Measurements from ENCODE around the gene KRT222. TPM values are rescaled to one million over a fixed set of nuclear protein-coding genes. Genes with fewer than 3 reads are reported as not detected.
A peak's percentile ranks its signal among the peaks of the same experiment; 100 is the strongest.

The KRT222 gene
- total RNA-seq, 1 donor: not detected

DNA sequence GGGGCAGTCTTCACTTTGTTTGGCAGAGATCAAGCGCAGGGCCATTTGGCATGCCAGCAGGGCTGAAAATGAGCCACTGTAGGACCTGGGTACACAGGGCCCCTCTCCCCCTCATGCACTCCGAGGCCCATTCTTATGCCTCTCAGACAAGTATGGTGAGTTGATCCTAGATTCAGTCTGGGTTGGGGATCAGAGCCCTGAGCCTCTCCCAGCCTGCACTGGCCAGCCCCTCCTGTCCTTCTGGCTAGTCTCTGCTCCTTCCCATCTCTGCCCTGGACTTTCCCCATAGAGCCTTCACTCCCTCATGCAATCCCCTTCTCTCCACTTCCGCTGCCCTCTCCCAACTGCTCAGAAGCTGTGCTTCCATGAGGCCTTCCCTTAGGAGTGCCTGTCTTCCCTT lies 48.4 kb downstream of the KRT222 start:
- DNase-seq (ENCODE audit: low read depth in 2 of 3, low spot score in 2 of 3): no peak

DNA sequence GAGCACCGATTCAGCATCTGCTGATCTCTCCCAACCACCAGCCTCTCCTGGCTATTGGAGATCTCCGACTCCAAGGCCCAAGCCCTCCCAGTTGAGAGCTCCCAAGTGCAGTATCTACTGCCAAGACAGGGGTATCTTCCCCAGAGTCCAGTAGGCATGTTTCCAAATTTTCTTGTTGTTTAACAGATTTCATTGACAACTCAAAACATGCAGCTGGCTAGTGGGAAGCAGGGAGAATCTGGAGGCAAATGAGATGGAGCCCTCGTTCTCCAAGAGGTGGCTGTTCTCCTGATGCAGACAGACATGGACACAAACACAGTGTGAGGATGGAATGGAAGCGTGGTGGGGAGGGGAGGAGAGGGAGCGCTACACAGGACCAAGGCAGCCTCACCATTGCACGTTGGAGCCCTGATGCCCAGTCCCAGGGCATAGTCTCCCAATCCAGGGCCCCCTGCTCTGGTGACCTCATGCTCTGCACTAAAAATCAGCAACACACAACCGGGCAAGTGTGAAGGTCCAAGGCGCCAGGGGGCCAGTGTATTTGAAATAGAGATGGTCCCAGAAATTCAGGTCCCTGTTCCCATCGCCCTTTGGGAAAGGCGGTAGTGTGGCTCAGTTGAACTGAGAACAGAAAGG lies 49.0 kb downstream of the KRT222 start:
- DNase-seq (ENCODE audit: low read depth in 2 of 3, low spot score in 2 of 3): no peak

DNA sequence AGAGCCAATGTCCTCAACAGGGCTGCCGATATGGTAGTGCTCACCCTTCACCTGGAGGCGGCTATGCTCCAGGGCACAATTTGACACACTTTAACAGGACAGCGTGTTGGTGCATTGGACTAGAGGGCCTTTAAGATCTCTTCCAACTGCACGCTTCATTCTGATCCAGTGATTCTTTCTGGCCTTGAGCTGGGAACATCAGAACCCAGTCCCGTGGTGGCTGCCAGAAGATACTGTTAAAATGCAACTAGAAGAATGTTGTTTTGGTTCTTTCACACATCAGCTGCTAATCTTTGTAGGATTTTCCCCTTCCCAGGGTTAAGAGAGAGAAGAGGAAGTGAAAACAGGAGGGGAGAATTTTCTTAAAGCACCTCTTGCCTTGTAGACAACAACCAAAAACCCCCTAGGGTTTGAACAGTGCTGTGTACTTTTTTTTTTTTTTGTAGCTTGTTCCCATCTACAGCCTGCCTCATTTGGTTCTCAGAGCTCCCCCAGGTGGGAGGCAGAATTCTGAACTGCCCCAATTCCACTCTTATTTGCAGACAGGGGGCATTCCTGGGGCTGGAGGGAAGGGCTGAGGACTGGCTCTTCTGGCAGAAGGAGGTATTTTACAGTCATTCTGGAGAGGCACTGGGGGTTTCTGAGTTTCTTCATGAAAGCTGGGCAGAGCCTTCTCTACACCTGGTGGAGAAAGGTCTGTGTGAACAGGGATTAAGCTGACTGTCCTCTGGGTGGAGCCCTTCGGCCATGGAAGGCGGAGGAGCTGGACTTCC lies 49.7 kb downstream of the KRT222 start:
- peak in 2 of 3 donors; percentile 18 to 40 for DNase-seq (ENCODE audit: low read depth in 2 of 3, low spot score in 2 of 3)

DNA sequence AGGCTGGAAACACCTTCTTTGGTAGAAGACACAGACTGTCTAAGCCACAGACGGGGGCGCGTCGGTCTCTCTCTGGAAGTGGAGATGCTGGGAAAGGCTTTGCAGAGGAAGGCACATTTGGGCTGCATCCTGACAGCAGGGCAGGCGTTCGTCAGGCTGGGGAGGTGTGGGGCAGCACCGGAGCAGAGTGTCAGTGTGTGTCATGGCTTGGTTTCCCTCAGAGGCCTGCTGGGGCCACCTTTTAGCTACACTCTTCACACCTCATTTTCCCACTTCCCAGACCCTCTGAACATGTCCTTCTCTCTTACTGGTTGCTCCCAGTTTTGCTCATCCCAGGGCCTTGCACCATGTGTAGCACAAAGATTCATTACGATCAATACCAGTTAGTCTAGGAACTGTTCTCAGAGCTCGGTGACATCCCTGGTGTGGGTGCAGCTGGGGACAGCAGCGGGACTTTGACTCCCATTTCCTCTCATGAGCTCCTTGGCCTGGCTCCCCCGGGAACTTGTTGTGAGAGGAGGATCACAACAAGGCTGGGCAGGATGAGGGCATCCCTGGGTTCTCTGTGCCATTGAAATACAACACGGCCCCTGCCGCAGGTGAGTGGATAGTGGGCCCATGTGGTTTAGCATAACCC lies 50.4 kb downstream of the KRT222 start:
- no peak for DNase-seq (ENCODE audit: low read depth in 2 of 3, low spot score in 2 of 3)

DNA sequence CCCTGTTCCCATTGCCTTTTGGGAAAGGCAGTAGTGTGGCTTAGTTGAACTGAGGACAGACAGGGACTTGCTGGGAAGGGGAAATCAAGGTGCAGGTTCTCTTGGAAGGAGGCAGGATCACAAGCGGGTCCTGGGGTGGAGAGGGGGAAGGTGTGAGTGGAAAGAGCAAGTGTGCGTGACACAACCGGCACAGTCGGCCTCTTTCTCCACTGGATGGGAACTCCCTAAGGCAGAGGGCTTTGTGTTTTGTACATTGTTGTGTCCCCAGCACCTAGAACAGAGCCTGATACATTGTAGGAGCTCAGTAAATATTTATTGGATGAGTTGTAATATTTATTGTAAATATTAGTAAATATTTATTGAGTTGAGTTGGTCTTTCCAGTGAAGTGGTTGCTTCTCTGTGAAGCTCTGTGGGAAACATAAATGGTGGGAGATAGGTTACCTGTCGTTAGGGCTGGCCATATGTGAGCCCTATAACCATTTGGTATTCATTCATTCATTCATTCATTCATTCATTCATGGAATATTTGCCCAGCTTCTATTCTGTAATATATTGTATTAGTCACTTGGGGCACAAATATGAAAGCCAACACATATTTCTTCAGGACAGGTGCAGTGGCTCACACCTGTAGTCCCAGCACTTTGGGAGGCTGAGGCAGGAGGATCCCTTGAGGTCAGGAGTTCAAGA lies 51.4 kb downstream of the KRT222 start:
- DNase-seq (ENCODE audit: low read depth in 2 of 3, low spot score in 2 of 3): no peak

DNA sequence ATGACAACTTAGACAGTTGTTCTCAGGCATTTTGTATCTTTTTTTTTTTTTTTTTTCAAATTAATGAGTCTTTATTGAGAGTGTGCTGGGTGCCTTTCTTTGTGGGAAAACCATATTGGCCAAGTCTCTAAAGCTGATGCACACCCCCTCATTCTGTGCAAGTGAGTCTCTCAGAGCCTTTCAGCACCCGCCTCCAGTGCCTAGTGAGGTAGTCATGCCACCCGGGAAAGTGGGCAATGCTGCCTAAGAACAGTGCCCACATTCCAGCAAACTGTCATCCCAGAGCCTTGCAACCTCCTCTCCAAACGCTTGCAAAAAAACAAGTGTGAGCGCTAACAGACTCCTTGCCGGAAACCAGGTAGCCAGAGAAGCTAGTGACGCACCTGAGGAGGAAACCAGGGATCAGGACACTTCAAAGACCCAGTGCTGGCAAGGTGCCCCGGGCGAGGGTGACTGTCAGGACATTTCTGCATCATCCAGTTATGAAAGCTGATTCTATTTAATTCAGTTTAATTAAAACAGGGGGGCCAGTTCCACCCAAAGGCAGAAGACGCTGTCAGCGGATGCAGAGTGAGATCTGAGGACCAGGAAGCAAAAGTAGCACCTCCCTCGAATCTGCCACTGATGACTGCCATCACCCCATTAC lies 52.3 kb downstream of the KRT222 start:
- DNase-seq (ENCODE audit: low read depth in 2 of 3, low spot score in 2 of 3): peak in 1 of 3 donors; percentile 65

DNA sequence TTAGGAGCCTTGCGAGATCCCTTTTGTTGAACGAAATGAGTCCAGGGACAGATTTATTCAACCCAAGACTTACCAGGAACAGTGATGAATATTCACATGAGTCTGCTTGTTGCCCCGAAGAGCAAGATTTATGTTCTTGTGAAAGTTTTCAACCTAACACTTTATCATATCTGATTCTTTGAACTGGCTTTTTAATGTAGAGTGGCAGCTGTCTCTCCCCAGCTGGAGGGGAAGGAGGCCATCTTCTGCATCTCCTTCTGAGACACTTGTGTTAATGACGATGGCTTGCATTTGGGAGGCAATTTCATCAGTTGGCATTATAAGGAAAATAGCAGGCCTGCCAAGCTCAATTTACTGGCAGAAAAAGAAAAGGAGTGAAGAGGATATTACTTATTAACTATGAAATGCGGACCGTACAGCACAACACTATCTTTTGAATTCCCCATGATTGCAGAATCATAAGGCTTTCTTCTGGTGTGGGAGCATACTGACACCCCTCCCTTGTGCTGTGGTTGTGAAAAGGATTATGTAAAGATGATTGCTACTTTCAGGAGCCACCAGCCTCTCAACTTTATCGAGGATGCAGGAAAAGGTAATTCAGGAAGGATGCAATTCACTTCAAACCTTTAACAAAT lies 53.0 kb downstream of the KRT222 start:
- no peak for DNase-seq (ENCODE audit: low read depth in 2 of 3, low spot score in 2 of 3)

DNA sequence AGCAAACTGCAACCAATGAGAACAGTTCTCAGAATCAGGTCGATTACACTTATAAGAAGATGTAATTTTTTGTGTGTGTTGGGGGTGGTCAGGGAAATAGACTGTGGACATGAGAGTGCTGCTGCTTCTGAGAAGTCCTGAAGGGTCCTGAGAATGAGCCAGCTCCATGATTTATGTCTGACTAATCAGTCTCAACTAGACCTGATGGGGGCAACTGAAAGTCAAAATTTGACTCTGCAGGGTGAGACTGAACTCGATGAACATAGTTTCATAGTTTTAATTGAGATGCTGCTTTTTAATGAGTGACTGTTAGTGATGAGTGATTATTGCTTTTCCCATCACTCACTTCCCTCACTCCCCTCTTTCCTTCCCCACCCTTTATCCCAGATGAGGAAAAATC lies 54.6 kb downstream of the KRT222 start:
- no peak for DNase-seq (ENCODE audit: low read depth in 2 of 3, low spot score in 2 of 3)

DNA sequence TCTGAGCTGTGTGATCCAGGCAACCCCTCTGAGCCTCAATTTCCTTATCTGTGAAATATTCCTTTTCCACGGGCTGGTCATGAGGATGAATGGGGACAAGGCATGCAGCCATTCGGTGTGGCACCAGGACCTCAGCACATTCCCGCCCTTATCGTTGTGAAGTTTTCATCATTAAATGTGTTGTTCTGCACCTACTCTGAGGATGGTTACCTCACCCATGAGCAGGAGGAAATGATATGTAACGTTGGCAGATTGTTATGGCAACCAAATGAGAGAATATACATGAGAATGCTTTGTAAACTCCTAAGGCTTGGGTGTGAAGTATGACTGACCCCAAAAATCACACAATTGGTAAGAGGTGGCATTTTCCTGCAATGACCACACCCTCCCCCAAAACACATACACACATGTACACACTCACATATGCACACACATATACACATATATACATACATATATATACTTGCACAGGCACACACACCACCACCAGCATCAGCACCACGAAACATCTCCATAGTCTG lies 56.9 kb downstream of the KRT222 start:
- peak in 1 of 3 donors; percentile 9 for DNase-seq (ENCODE audit: low read depth in 2 of 3, low spot score in 2 of 3)

DNA sequence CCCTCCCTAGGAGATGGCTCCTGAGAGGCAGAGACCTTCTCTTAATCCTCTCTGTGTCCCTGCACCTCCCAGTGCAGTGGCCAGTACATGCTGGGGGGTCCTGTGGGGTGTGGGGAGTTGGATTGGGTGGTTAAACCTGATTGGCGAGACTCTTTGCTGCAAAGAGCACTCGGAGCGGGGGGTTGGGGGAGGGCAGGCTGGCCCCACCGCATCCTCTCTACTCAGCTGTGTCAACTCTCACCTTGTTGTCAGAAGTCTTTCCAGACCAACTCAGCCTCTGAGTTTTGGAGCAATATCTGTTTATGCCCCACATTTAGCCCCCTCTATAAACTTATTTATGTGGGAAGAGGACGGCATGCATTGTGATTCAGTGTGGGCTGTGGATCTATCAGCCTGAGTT lies 57.3 kb downstream of the KRT222 start:
- no peak for DNase-seq (ENCODE audit: low read depth in 2 of 3, low spot score in 2 of 3)

DNA sequence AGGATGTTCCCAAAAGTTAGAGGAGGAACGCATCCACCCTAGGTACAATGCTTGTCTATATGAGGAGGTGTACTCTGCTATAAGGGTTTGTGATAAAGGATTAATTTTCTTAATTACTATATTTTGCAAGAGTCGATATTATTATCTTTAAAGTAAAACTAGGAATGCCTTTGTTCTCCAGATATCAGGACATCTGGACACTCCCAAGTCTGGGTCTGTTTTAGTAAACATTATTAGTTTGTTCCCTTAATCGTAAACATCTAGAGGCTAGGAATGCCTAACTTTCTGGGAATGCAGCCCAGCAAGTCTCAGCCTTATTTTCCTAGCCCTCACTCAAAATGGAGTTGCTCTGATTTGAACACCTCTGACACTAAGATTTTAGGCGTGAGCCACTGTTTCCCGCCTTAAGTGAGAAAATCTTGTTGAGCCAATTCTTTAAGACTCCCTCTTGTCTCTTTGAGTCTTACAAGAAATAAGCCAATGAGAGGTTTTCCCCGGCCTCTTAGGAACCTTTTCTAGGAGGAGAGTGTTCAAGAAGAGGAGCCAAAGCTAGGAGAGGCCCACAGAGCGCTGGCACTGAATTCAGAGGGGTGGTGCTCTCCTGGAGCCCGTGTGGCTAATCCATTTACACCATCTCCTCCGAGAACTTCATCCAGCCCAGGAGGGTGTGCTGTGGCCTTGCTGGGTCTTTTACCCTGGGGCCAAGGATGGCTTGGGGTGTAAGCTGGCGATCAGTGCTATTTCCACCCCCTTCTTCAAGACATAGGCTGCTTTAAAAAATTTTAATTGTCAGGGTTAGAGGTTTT lies 58.2 kb downstream of the KRT222 start:
- no peak for DNase-seq (ENCODE audit: low read depth in 2 of 3, low spot score in 2 of 3)

DNA sequence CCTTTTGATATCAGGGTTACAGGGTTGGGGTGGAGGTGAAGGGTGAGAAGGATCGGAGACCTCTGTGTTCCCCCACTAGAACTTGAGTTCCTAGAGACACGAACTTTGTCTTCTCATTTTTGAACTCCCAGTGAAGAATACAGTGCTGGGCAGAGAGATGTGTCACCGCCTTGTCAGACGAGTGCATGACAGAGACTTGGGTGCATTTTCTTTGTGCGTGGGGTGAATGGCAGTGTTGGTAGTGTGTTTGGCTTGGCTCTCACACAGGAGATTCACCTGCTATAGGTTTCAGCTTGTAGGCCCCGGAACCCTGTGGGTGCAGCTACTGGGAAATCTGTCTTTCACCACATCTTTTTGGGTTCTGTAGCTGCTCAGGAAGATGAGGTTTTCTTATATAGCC lies 59.7 kb downstream of the KRT222 start:
- DNase-seq (ENCODE audit: low read depth in 2 of 3, low spot score in 2 of 3): no peak

Other genes starting within 250 kb of the KRT222 start
- 2.4 TPM for gene TOP2A, start 247.3 kb downstream of the KRT222 start, total RNA-seq
- 1.3 TPM for gene IGFBP4, start 221.7 kb downstream of the KRT222 start, total RNA-seq
- gene TNS4, start 163.6 kb downstream of the KRT222 start, total RNA-seq: under 0.01 TPM
- 4.6 TPM for gene CCR7, start 99.7 kb downstream of the KRT222 start, total RNA-seq
- 46.6 TPM for gene SMARCE1, start 17.4 kb downstream of the KRT222 start, total RNA-seq
- gene KRT24, start 38.6 kb upstream of the KRT222 start, total RNA-seq: not detected
- gene KRT25, start 90.2 kb upstream of the KRT222 start, total RNA-seq: not detected
- not detected for gene KRT26, start 107.0 kb upstream of the KRT222 start, total RNA-seq
- gene KRT27, start 117.4 kb upstream of the KRT222 start, total RNA-seq: not detected
- gene KRT28, start 134.8 kb upstream of the KRT222 start, total RNA-seq: not detected
- 3.8 TPM for gene KRT10, start 157.4 kb upstream of the KRT222 start, total RNA-seq
- gene KRT12, start 202.0 kb upstream of the KRT222 start, total RNA-seq: not detected
- not detected for gene KRT20, start 220.1 kb upstream of the KRT222 start, total RNA-seq